ENCODE data around the gene MLPH.
"Not testable (repeated sequence)": the region's sequence is repeated elsewhere in the genome, so short reads cannot be mapped to it uniquely, and the experiment has no call there.

MLPH gene

GRCh38 chr2:237592425-237592980, 105.5 kb downstream of the MLPH start:
- DNase-seq, result no peak

- no peak for DNase-seq
These were observed 106.0 kb downstream of the MLPH start for GRCh38 chr2:237593036-237593435.

GRCh38 chr2:237593596-237594320, 106.7 kb downstream of the MLPH start:
- DNase-seq, result no peak

- no peak for DNase-seq
These were observed 107.4 kb downstream of the MLPH start for GRCh38 chr2:237594514-237594871.

- not testable (repeated sequence) for DNase-seq
These were observed 108.9 kb downstream of the MLPH start for GRCh38 chr2:237595829-237596519.

- DNase-seq, result no peak
These were observed 109.6 kb downstream of the MLPH start for GRCh38 chr2:237596520-237597195.

GRCh38 chr2:237597196-237598145, 110.4 kb downstream of the MLPH start:
- no peak for DNase-seq

GRCh38 chr2:237598468-237599208, 111.6 kb downstream of the MLPH start:
- DNase-seq, result no peak

- no peak for DNase-seq
These were observed 112.5 kb downstream of the MLPH start for GRCh38 chr2:237599465-237600110.

GRCh38 chr2:237600205-237600846, 113.3 kb downstream of the MLPH start:
- DNase-seq, result no peak

- no peak for DNase-seq
These were observed 114.5 kb downstream of the MLPH start for GRCh38 chr2:237601453-237602116.

GRCh38 chr2:237602409-237602808, 115.4 kb downstream of the MLPH start:
- DNase-seq, result no peak

GRCh38 chr2:237603049-237603717, 116.1 kb downstream of the MLPH start:
- no peak for DNase-seq

- no peak for DNase-seq
These were observed 116.8 kb downstream of the MLPH start for GRCh38 chr2:237603718-237604362.

- DNase-seq, result no peak
These were observed 117.3 kb downstream of the MLPH start for GRCh38 chr2:237604391-237604790.
